PC-3 (cell line): ENCODE data around the gene NKD1. TPM values are rescaled to one million over a fixed set of nuclear protein-coding genes. Genes with fewer than 3 reads are reported as not detected.

Experiments
- ATAC-seq: fragments of 200-7000 bp; cut with Tn5 transposase; 2 replicates; pipeline ENCODE4 v1.9.1; 2020; ENCODE audit warnings: mild to moderate bottlenecking, moderate library complexity
- BruUV-seq: library from RNA; stranded (reverse); fragments of 400-500 nt; replicated peaks from 2 replicates; lab custom pipeline; 2021; lab: Mats Ljungman, UMichigan
- CTCF ChIA-PET: fragments of 300-600 bp; sonication (Branson Sonifier 250); formaldehyde crosslinking; loops from one replicate; lab custom pipeline; 2022; ENCODE audit warnings: antibody characterized with exemption; lab: Charles Lee
- POLR2A ChIA-PET: fragments of 300-600 bp; sonication (Branson Sonifier 250); formaldehyde crosslinking; loops from one replicate; lab custom pipeline; 2022; ENCODE audit warnings: antibody characterized with exemption; ENCODE audit not compliant: unreplicated experiment; lab: Charles Lee
- DNase-seq: peaks from one replicate; pipeline ENCODE4 v3.0.0-alpha.2; 2015
- H2AFZ ChIP-seq: fragments of 300-600 bp; sonication (generic); 2 replicates; pipeline ENCODE4 v1.6.0; 2016; ENCODE audit warnings: antibody characterized with exemption, low read length
- H3F3A ChIP-seq: fragments of 300-600 bp; sonication (generic); one replicate; pipeline ENCODE4 v1.6.0; 2017; ENCODE audit warnings: antibody characterized with exemption, low read length, control low read depth, mild to moderate bottlenecking; ENCODE audit not compliant: unreplicated experiment
- H3K27ac ChIP-seq: fragments of 300-600 bp; sonication (generic); 2 replicates; pipeline ENCODE4 v1.5.1; 2016; ENCODE audit warnings: mild to moderate bottlenecking, low read length
- H3K27me3 ChIP-seq: fragments of 300-600 bp; sonication (generic); 2 replicates; pipeline ENCODE4 v1.6.1; 2016; ENCODE audit warnings: low read length, mixed read lengths
- H3K36me3 ChIP-seq: fragments of 300-600 bp; sonication (generic); 2 replicates; pipeline ENCODE4 v1.6.1; 2016; ENCODE audit warnings: low read depth, mixed run types, low read length, mixed read lengths
- H3K4me1 ChIP-seq: fragments of 300-600 bp; sonication (generic); 2 replicates; pipeline ENCODE4 v1.5.1; 2016; ENCODE audit warnings: low read length; ENCODE audit not compliant: insufficient read depth
- H3K4me2 ChIP-seq: fragments of 300-600 bp; sonication (generic); 2 replicates; pipeline ENCODE4 v1.6.0; 2016; ENCODE audit warnings: low read length
- H3K4me3 ChIP-seq: fragments of 300-600 bp; sonication (generic); 2 replicates; pipeline ENCODE4 v1.5.1; 2016; ENCODE audit warnings: mild to moderate bottlenecking, low read length, mixed read lengths
- H3K79me2 ChIP-seq: fragments of 300-600 bp; sonication (generic); 2 replicates; pipeline ENCODE4 v1.6.1; 2017; ENCODE audit warnings: low read length, mixed read lengths
- H3K9ac ChIP-seq: fragments of 300-600 bp; sonication (generic); 2 replicates; pipeline ENCODE4 v1.6.0; 2016; ENCODE audit warnings: mild to moderate bottlenecking, low read length
- H3K9me2 ChIP-seq: fragments of 300-600 bp; sonication (generic); replicated peaks from 2 replicates; pipeline ENCODE4 v1.6.1; 2016; ENCODE audit warnings: mixed run types, low read length, mixed read lengths
- H3K9me3 ChIP-seq: fragments of 300-600 bp; sonication (generic); 2 replicates; pipeline ENCODE4 v1.6.1; 2016; ENCODE audit warnings: low read length, mixed read lengths
- H4K20me1 ChIP-seq: fragments of 300-600 bp; sonication (generic); 2 replicates; pipeline ENCODE4 v1.6.1; 2016; ENCODE audit warnings: low read length, mixed read lengths
- CTCF ChIP-seq: fragments of 300-600 bp; sonication (generic); conservative IDR thresholded peaks from 2 replicates; pipeline ENCODE4 v1.5.1; 2017; ENCODE audit warnings: antibody characterized with exemption, low read depth, mild to moderate bottlenecking, low read length
- EZH2 ChIP-seq: fragments of 300-600 bp; sonication (generic); IDR thresholded peaks from one replicate; pipeline ENCODE4 v1.6.1; 2017; ENCODE audit warnings: antibody characterized with exemption, mild to moderate bottlenecking, low read length; ENCODE audit not compliant: unreplicated experiment
- EZH2phosphoT487 ChIP-seq: fragments of 300-600 bp; sonication (generic); IDR thresholded peaks from 2 replicates; pipeline ENCODE4 v1.6.1; 2018; ENCODE audit warnings: mild to moderate bottlenecking, antibody characterized with exemption, low read length, borderline replicate concordance
- intact Hi-C: fragments of 100-400 bp; cut with micrococcal nuclease; formaldehyde crosslinking; loops from 2 replicates; pipeline ENCODE4 v1.9.0; 2023
- total RNA-seq: library from RNA; depleted of rRNA; stranded (reverse); fragments of >200 nt; gene quantifications from 2 replicates; pipeline ENCODE4 v1.2.3, GENCODE V29; 2014

NKD1 gene
- total RNA-seq, 1 experiment from 2014 or later, result 0.07 TPM

- Histone ChIP-seq H2AFZ (no peak overlapping the region), H3K36me3 (no peaks in the 10 kb centered on the region), H3K27ac (no peak overlapping the region), H3K4me2 (no peak overlapping the region), H3K9ac (no peak overlapping the region), H3K27me3 (peaks cover 15% of the 10 kb centered on the region; the same call in 1 of the 2 replicates), H3K9me3 (no peaks in the 10 kb centered on the region), H3K79me2 (no peaks in the 10 kb centered on the region), H3K4me3 (no peak overlapping the region), H3K9me2 (no peaks in the 10 kb centered on the region), H3F3A (no peaks in the 10 kb centered on the region), H4K20me1 (no peaks in the 10 kb centered on the region), H3K4me1 (no peaks in the 10 kb centered on the region)
- no peak for ATAC-seq
- POLR2A ChIA-PET, result no interaction called here
- intact Hi-C loops, result no loop called here
- no peak for TF ChIP-seq EZH2phosphoT487
- TF ChIP-seq EZH2, result no peak
- TF ChIP-seq CTCF, result no peak
- CTCF ChIA-PET, result no interaction called here
- no TSS peak for BruUV-seq
- DNase-seq, result no peak
These were observed 29.2 kb upstream of the NKD1 start for GRCh38 chr16:50519001-50519400.

- Histone ChIP-seq H3K9me2 (no peaks in the 10 kb centered on the region), H3K36me3 (no peaks in the 10 kb centered on the region), H3K27me3 (peaks cover 15% of the 10 kb centered on the region; the same call in 1 of the 2 replicates), H4K20me1 (no peaks in the 10 kb centered on the region), H3K9me3 (no peaks in the 10 kb centered on the region), H3K4me1 (no peaks in the 10 kb centered on the region), H3K4me3 (no peak overlapping the region), H3F3A (no peaks in the 10 kb centered on the region), H3K79me2 (no peaks in the 10 kb centered on the region), H3K9ac (no peak overlapping the region), H3K27ac (no peak overlapping the region), H2AFZ (no peak overlapping the region), H3K4me2 (no peak overlapping the region)
- BruUV-seq, result no TSS peak
- POLR2A ChIA-PET, result no interaction called here
- intact Hi-C loops, result no loop called here
- ATAC-seq (no peak), DNase-seq (no peak)
- CTCF ChIA-PET, result no interaction called here
- no peak for TF ChIP-seq EZH2
These were observed 28.6 kb upstream of the NKD1 start for GRCh38 chr16:50519602-50520001.

GRCh38 chr16:50520451-50521245, 27.5 kb upstream of the NKD1 start:
- intact Hi-C loops, result no loop called here
- BruUV-seq, result no TSS peak

More at GRCh38 chr16:50520451-50521245, 27.5 kb upstream of the NKD1 start:
- Histone ChIP-seq H3K36me3 (no peaks in the 10 kb centered on the region), H3K9ac (no peak overlapping the region), H3K9me3 (no peaks in the 10 kb centered on the region), H3K79me2 (no peaks in the 10 kb centered on the region), H2AFZ (no peak overlapping the region), H3K27me3 (peaks cover 18% of the 10 kb centered on the region; the same call in 1 of the 2 replicates), H3K27ac (no peak overlapping the region), H3F3A (no peaks in the 10 kb centered on the region), H4K20me1 (no peaks in the 10 kb centered on the region), H3K9me2 (no peaks in the 10 kb centered on the region), H3K4me3 (no peak overlapping the region), H3K4me2 (no peak overlapping the region), H3K4me1 (no peaks in the 10 kb centered on the region)
- no peak for DNase-seq
- no peak for TF ChIP-seq CTCF
- no peak for TF ChIP-seq EZH2
- no peak for TF ChIP-seq EZH2phosphoT487
- POLR2A ChIA-PET, result no interaction called here
- ATAC-seq, result no peak
- CTCF ChIA-PET, result no interaction called here
